ENCODE measurements around the gene MEGF11.
A peak's percentile ranks its signal among the peaks of the same experiment; 100 is the strongest.

GRCh38 chr15:65942436-65942835 is 311.1 kb downstream of the MEGF11 start:
- TF ChIP-seq GATA2 (IDR thresholded peaks at IDR 0.05; ENCODE audit: low read depth, low read length) (peak; percentile 41; the same call in 1 of the 2 replicates), GATA3 (IDR thresholded peaks at IDR 0.05; ENCODE audit: low read depth, low read length) (no peak)
